ENCODE data around the gene LMTK2.

LMTK2 gene

GRCh38 chr7:98240961-98241673 is 134.5 kb downstream of the LMTK2 start:
- no peak for DNase-seq

GRCh38 chr7:98241674-98242241 is 135.1 kb downstream of the LMTK2 start:
- no peak for DNase-seq

DNA sequence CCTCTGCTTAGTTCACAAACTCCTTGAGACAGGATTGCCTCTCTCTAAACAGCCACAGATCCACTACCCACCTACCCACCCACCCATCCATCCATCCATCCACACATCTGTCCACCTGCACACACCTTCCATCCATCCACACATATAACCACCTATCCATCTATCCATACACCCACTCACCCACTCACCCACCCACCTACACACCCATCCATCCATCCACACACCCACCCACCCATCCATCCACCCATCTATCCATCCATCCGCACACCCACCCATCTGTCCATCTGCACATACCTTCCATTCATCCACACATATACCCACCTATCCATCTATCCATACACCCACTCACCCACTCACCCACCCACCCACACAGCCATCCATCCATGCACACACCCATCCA is 135.7 kb downstream of the LMTK2 start:
- no peak for DNase-seq

DNA sequence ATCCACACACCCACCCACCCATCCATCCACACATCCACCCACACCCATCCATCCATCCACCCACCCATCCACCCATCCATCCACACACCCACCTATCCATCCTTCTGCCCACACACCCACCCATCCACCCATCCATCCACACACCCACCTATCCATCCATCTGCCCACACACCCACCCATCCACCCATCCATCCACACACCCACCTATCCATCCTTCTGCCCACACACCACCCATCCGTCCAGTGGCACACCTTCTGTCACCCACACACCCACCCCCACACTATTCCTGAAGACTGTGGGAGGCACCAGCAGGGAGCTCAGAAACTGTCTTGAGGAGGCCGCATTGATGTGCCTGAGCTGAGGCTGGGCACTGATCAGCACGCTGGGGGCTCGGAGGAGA is 136.3 kb downstream of the LMTK2 start:
- DNase-seq: no peak

- DNase-seq: no peak
Measured at GRCh38 chr7:98244871-98245270, 138.2 kb downstream of the LMTK2 start.

- no peak for DNase-seq
Measured at GRCh38 chr7:98248156-98248555, 141.5 kb downstream of the LMTK2 start.

DNA sequence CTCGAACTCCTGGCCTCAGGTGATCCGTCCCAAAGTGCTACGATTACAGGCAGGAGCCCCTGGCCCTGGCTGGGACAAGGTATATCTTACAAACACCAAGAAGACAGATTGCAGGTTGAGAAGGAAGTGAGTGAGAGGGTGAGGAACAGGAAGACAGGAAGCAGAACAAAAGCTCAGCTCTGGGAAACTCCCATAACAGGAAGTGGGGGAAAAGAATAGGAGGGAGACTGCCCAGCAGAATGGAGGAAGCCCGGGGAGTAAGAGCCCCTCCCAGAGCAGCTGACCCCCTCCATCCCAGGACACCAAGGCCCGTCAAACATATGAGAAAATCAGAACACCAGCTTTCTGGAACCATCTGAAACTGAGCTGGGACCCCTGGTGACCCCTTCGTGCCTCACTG is 142.4 kb downstream of the LMTK2 start:
- no peak for DNase-seq

GRCh38 chr7:98250789-98251188 is 144.1 kb downstream of the LMTK2 start:
- no peak for DNase-seq

GRCh38 chr7:98251231-98251600 is 144.6 kb downstream of the LMTK2 start:
- DNase-seq: peak; percentile 36

DNA sequence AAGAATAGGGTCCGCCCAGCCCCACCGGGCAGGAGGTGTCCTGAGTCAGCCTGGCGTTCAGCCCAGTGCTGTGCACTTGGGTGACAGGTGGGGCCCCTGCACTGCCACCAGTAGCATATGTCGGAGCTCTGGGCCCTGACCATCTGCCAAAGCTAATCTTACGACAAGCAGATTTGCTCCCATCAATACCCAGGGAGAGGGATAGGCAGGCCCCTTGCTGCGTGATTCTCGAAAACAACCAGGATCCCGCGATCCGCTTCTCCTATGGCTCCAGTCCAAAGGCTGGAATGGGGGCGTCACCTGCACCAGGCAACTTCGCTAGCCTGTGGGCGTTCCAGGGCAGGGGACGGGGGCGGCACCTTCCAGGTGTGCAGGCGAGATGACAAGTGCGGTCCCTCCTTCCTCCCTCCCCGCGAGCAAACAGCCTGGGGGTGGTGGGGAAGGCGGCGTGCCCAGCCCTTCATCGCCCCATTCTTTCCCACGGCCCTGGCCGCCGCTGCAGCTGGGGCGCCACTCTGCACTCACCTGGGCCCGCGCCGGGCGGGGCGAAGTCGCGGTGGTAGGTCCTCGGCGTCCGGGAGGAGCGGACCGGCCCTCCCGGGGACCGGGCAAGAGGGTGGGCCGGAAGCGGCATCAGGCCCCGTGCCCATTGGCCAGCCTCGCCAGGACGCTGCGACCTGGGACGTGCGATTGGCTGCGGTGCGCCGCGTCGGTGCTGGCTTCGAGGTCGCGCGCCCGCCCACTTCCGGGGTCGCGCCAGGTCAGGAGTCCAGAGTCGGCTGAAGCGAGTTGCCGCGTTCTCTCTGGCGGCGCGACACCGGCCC is 145.2 kb downstream of the LMTK2 start, which contains the start of gene TECPR1:
Gene TECPR1, minus strand, starts transcription at position 632 of the 824 bp plus-strand sequence. CDS start 6,086 bp downstream, outside the sequence.
- peak; percentile 84 for DNase-seq

DNA sequence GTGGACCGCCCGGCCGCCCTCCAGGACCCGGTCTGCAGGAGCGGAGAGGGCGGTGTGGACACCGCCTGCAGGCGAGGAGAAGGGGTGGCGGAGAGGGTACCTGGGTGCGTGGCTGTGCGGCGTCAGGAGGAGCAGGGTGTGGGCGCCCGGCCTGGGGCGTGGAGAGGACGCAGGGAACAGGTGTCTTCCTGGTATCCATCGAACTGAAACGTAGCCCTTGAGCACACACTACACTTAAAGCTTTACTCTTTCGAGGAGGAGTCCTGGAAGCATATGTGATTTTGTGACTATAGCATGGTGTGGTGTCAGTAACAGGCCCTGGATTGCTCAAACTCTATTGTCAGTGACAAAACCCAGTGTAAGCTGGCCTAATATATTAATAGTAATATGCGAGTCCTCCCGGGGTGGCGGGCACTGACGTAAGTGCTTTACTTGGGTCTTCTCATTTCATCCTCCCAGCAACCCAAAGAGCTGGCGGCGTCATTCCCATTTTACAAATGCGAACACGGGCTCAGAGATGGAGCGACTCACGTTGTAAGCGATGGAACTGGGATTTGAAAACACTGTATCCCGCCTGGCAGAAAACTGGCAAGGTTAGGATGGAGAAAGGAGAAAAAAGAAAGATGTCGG is 145.9 kb downstream of the LMTK2 start:
- no peak for DNase-seq

GRCh38 chr7:98254516-98254915 is 147.9 kb downstream of the LMTK2 start:
- no peak for DNase-seq

- no peak for DNase-seq
Measured at GRCh38 chr7:98254951-98255610, 148.4 kb downstream of the LMTK2 start.

DNA sequence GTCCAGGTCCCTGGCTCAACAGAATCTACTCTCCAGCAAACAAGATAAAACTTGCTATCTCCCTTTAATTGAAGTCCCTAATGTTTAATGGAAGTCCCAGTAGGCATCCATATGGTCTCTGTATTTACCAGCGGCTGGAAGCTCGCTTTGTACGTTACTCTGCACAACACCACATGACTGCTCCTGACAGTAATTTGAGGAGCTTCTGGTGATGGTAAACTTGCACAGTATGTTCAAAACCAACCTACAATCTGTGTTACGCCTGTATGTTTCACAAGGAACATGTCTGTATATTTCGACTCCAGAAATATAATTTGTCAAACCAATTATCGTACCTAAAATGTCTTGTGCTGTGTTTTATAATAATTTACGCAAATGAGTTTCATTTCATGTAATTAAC is 149.8 kb downstream of the LMTK2 start:
- DNase-seq: no peak

- no peak for DNase-seq
Measured at GRCh38 chr7:98257701-98258100, 151.0 kb downstream of the LMTK2 start.

Measured in NCI-H2227 treated with DMSO at 0.1 percent for 48 hours (cell line).